SK-MEL-5 (cell line): ENCODE results near the gene MYO5A. TPM values are rescaled to one million over a fixed set of nuclear protein-coding genes. Genes with fewer than 3 reads are reported as not detected.

Experiments
- DNase-seq: peaks from one replicate; pipeline ENCODE4 v3.0.0-alpha.2; 2016; ENCODE audit warnings: low read depth, low spot score
- in situ Hi-C: cut with HindIII; loops from 2 replicates; pipeline ENCODE4 v1.10.0; 2016; ENCODE audit warnings: low sequenced_read_pairs, high pct_unique_total_duplicates, low pct_unique_long_range_greater_than_20kb
- total RNA-seq: library from RNA; depleted of rRNA; stranded (reverse); fragments of >200 nt; shearing (Covaris generic); gene quantifications from 2 replicates; pipeline ENCODE4 v1.2.3, GENCODE V29; 2014

MYO5A gene
- total RNA-seq, 1 experiment from 2014 or later: 103 TPM

- in situ Hi-C loops: no loop called here
- no peak for DNase-seq
Measured at GRCh38 chr15:52334491-52335160, 194.1 kb downstream of the MYO5A start.

- DNase-seq: peak; percentile 58
- in situ Hi-C loops: no loop called here
Measured at GRCh38 chr15:52331490-52332240, 197.0 kb downstream of the MYO5A start.

- no peak for DNase-seq
- in situ Hi-C loops: no loop called here
Measured at GRCh38 chr15:52329987-52330386, 198.7 kb downstream of the MYO5A start.

- in situ Hi-C loops: no loop called here
Measured at GRCh38 chr15:52329150-52329549, 199.5 kb downstream of the MYO5A start.

GRCh38 chr15:52328680-52329079, 200.0 kb downstream of the MYO5A start:
- in situ Hi-C loops: no loop called here
- DNase-seq: no peak

More at GRCh38 chr15:52329150-52329549, 199.5 kb downstream of the MYO5A start:
- no peak for DNase-seq

GRCh38 chr15:52326756-52327155, 201.9 kb downstream of the MYO5A start:
- in situ Hi-C loops: no loop called here
- DNase-seq: no peak

- DNase-seq: no peak
- in situ Hi-C loops: no loop called here
Measured at GRCh38 chr15:52324109-52324508, 204.6 kb downstream of the MYO5A start.

- in situ Hi-C loops: no loop called here
- no peak for DNase-seq
Measured at GRCh38 chr15:52318729-52319500, 209.8 kb downstream of the MYO5A start.

- in situ Hi-C loops: no loop called here
- DNase-seq: no peak
Measured at GRCh38 chr15:52317688-52318087, 211.0 kb downstream of the MYO5A start.

GRCh38 chr15:52317022-52317421, 211.7 kb downstream of the MYO5A start:
- in situ Hi-C loops: no loop called here
- DNase-seq: no peak

- no peak for DNase-seq
- in situ Hi-C loops: no loop called here
Measured at GRCh38 chr15:52309154-52309548, 219.5 kb downstream of the MYO5A start.

GRCh38 chr15:52308446-52309153, 220.1 kb downstream of the MYO5A start:
- in situ Hi-C loops: no loop called here
- DNase-seq: no peak

- no peak for DNase-seq
- in situ Hi-C loops: no loop called here
Measured at GRCh38 chr15:52307847-52308246, 220.8 kb downstream of the MYO5A start.

- no peak for DNase-seq
- in situ Hi-C loops: no loop called here
Measured at GRCh38 chr15:52306270-52306669, 222.4 kb downstream of the MYO5A start.

- in situ Hi-C loops: no loop called here
Measured at GRCh38 chr15:52303093-52303772, 225.4 kb downstream of the MYO5A start.

GRCh38 chr15:52301265-52301847, 227.3 kb downstream of the MYO5A start:
- in situ Hi-C loops: no loop called here
- no peak for DNase-seq

More at GRCh38 chr15:52303093-52303772, 225.4 kb downstream of the MYO5A start:
- no peak for DNase-seq

- DNase-seq: no peak
- in situ Hi-C loops: no loop called here
Measured at GRCh38 chr15:52295421-52296001, 233.2 kb downstream of the MYO5A start, which contains the start of gene MYO5C. MYO5C (minus strand) TSS chr15:52295804; CDS start chr15:52295636, 168 bp downstream.
